HG03469 (cell line): ENCODE results near the gene MLANA.

ENCODE experiments used
- ATAC-seq: cut with Tn5 transposase; IDR thresholded peaks from one replicate; pipeline ENCODE4 v1.9.1; 2021; ENCODE audit warnings: mild to moderate bottlenecking, moderate library complexity, moderate number of reproducible peaks; ENCODE audit not compliant: unreplicated experiment

Gene MLANA

DNA sequence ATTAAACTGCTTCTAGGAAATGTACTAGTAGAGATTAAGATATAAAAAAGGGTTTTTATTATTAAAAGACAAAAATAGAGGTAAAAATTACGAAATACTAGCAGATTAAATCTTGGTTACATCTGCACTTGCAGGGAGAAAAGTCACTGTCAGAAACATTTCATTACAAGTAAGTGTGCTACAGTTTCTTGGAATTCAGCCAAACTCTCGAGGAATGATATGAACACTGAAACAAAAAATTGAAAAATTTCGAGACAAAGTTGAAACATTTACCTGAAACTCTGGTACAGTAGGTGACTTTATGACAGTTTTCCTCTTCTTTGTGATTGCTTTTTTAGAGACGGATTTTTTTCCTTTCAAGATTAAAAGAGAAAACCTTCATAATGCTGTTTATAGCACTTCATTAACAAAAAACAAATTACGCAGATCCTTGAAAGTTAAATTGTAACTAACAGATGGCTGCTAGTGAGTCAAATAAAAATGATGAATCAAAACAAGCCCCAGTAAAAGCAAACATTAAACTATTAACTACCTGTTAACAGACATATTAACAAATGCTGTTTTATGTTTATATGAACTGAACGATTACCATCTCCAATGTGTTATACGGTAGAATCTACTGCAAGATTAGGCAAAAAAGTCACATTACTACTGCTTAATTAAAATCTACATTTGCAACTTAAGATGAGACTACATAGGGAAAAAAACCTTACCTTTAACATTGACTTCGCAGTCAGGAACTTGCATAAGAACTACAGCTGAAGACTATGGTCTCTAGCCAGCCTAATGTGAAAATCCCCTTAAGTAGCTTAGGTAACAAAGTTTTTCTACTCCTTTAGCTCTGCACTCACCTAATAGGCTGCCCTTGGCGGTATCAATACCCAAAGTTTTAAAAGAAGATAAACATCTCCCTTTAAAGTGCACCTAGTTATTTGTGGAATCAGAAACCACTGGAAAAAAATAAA lies 63.3 kb downstream of the MLANA start:
- no peak for ATAC-seq

DNA sequence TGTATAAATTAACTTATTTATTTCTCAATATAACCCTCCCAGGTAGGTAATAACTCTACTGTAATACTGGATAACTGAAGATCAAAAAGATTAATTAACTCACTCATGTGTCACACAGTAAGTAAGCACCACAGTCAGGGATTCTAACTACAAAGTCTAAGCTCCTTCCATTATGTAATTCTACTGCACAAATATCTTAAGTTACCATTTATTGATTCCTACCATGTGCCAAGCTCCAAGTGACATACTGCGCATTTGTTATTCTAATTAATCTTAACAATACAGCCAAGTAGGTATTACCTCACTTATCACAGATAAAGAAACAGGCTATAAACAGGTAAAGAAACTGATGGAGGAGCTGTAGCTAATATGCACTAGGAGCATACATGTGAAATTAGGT lies 66.5 kb downstream of the MLANA start:
- ATAC-seq: no peak

DNA sequence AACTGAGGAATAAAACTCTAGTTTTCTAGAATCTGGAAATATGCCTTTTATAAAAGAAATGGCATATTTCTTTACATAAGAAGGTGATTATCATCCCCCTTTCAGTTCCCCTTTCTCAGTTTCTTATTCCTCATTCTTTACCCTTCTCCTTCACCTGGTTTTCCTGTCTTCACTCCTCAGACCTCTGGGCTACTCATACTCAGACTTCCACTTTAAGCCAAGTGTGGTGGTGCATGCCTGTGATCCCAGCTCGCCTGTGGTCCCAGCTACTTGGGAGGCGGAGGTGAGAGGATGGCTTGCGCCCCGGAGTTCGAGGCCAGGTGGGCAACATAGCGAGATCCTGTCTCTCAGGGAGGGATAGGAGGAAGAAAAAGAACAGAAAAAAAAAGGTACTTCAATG lies 67.6 kb downstream of the MLANA start:
- ATAC-seq: no peak
